ELR (cell line): ENCODE results near the gene DGCR2.
"Not testable (repeated sequence)": the region's sequence is repeated elsewhere in the genome, so short reads cannot be mapped to it uniquely, and the experiment has no call there.

Experiments used
- DNase-seq: peaks from one replicate; pipeline ENCODE4 v3.0.0-alpha.2; 2015; ENCODE audit warnings: low read depth

Gene DGCR2

DNA sequence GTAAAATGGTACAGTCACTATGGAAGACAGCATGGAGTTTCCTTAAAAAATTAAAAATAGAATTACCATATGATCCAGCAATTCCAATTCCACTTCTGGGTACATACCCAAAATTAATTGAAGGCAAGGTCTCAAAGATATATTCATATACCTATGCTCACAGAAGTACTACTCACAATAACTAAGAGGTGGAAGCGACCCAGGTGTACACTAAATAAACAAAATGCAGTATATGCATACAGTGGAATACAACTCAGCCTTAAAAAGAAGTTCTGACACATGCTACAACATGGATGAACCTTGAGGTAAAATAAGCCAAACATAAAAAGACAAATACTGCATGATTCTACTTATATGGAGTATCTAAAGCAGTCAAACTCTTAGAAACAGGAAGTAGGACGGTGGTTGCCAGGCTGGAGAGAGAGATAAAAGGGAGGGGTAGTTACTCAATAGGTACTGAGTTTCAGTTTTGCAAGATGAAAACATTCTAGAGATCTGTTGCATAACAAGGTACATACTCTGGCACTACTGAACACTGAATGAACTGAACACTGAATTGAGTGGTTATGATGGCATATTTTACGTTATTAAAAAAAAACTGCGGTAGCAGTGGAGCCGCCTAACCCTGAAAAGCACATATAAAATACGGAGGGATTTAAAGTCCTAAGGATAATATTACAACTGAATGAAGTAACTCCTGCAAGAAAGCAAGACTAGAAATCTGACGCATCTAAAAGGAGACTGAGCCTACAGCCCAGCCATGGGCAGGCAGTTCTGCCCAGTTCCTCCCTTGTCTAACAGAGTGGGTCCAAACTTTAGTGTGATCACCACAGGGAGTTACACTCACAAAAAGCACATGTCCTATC is 12.8 kb downstream of the DGCR2 start:
- peak; percentile 36 for DNase-seq

- DNase-seq = no peak
Observed at GRCh38 chr22:19108807-19109197, 13.4 kb downstream of the DGCR2 start.

GRCh38 chr22:19107730-19108074 is 14.5 kb downstream of the DGCR2 start:
- DNase-seq = no peak

DNA sequence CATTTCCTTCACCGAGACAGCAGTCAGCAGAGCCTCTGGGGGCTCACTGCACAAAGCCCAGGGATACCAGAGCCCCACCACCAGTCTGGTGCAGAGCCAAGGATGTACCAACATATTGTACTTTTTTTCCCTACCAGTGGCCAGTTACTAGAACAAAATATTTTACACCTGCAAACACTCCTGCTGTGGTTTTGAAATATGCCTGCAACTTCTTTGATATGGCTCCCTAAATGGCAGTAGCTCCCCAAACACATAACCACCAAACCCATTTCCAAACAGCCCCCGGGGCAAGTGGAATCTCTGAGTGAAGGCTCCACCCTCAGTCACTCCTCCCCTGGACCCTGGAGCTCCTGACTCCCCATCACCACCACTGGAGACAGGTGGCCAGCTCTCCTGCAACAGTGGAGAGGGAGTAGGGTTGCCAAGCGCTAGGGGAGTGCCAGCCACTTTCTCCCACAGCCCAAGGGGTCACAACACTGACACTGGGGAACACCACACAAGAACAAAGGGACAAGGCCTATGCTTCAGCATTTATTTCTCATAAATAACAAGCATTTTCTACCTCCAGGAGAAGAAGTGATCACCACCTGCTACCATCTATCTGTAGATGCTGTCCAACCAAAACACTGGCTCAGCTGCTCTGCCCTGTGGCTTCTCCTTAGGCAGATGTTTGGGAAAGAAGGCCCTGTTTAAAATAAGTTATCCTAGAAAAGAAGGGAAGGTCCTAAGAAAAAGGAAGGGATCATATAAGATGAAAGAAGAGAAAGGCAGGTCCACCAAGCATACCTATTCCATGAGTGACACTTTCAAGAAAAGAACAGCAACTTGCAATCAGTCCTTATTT is 15.1 kb downstream of the DGCR2 start:
- DNase-seq = no peak

DNA sequence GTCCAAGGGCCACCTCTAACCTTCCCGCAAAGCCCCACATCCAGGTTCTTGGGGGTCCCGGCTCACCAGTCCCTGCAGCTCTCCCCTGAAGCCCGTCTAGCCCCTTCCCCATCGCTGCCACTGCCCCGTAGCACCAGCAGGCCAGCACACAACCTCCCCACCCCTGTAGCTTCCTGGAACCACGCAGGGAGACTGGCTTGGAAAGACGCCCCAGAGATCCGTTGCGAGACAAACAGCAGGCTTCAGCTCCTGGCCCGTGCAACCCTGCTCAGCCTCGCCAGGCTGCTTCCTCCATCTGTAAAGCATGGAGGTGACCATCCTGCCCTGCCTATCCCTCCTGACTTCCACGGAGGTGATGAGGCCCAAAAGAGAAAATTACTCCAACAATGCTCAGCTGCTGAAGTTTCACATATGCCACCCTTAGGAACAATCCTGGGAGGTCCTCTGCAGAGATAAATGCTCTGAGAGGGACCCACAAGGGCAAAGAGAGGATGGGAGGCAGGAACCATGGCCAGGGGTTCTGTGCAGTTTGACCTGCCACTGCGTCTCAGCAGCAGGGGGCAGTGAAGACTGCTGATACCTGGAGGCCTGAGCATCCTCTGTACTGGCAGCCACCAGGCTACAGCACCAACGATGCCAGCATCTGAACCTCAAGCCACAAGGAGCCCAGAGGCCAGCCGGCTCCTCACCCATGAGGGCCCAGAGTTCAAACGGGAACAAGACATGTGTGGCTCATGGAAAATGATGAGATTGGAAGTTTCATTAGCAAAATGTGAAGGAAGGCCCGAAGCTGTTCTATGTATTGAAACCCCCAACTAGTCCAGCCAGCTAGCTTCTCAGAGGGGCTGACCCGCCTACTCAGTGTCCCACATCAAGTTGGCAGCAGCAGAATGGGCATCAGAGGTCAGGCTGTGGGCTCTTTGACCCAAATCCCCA is 16.1 kb downstream of the DGCR2 start:
- DNase-seq = no peak

DNA sequence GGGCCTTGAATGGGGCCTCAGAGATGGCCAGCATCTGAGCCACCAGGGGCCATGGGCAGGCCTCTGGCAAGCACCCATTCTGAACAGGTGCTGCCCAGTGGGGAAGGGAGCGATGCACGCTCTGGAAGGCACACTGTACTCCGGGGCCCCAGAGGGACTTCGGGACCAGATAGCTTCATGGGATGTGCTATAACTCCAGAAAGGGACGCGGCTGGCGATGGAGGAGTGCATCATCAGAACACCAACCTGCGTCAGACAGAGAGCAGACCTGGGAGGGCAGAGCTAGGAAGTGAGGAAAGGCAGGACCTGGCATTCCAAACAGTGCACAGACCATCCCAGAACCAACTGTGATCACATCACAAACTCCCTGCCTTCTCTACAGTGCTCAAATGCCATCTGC is 16.8 kb downstream of the DGCR2 start:
- DNase-seq = no peak

DNA sequence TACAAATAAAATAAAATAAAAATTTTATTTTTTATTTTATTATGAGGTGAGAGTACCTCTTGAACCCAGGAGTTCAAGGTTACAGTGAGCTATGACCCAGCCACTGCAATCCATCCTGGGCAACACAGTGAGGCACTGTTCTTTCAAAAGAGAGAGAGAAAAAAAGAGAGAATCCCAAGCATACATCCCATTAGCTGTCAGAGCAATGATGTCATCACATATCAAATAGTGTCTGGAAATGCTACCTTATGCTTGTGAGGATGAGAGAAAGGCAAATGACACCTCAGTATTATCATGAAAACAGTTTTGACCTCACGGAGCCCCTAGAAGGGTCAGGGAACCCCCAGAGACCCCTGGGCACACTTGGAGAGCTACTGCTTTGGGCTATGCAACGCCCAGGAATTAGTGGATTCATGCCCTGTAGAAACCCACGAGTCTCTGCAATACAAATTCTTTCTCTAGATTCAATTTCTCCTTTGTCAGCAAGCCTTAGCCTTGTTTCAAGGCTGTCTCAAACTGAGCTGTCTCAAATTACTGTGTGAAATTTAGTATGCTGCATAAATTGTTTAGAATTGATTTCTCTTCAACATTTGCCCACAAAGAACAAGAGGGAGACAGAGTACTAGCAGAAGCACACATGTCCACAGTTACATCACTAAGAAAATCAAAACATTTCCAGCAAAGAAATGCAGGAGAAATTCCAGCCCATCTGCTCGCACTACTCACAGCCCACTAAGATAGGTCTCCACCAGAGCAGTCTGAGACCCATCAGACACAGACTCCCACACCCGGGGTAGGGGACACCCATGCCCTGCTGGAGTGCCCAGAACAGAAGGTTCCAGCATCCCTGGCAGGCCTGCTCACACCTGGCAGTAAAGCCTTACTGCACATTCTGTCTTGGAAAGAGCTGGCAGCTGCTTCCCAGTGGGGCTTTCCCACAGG is 18.1 kb downstream of the DGCR2 start:
- no peak for DNase-seq

DNA sequence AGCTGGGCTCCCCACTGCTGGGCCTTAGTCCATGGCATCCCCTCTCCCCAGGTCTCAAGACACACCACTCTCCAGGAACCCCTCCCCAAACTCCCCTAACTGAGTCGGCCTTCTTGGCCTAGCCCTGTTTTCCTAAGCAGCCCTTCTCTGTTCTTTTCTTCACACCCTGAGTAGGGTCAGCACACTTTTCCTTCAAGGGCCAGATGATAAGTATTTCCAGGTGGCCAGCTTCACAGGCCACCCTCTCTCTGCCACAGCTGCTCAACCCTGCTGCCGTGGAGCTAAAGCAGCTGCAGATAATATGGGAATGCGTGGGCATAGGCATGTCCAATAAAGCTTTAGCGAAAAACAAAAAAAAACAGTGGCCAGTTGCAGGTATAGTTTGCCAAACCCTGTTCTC is 24.1 kb downstream of the DGCR2 start:
- no peak for DNase-seq

DNA sequence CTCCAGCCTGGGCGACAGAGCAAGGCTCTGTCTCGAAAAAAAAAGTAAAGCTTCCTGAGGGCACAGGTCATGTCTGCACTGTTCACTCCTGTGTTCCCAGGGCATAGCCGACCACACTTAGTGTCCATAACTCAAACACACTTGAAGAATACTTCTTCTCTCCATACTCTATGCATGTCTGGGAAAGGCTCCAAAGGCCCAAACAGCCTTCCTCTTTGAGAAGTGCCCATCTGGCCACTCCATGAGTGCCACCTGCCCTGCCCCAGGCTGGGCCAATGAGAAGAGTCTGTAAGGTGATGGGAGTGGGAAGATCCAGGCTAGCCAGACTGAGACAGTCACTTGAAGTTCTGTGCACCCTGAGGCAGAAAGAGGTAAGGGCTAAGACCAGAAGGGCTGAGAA is 24.7 kb downstream of the DGCR2 start:
- no peak for DNase-seq

GRCh38 chr22:19096555-19096954 is 25.7 kb downstream of the DGCR2 start:
- no peak for DNase-seq

- DNase-seq = no peak
Observed at GRCh38 chr22:19094393-19094997, 27.7 kb downstream of the DGCR2 start.

- no peak for DNase-seq
Observed at GRCh38 chr22:19092725-19093124, 29.5 kb downstream of the DGCR2 start.

DNA sequence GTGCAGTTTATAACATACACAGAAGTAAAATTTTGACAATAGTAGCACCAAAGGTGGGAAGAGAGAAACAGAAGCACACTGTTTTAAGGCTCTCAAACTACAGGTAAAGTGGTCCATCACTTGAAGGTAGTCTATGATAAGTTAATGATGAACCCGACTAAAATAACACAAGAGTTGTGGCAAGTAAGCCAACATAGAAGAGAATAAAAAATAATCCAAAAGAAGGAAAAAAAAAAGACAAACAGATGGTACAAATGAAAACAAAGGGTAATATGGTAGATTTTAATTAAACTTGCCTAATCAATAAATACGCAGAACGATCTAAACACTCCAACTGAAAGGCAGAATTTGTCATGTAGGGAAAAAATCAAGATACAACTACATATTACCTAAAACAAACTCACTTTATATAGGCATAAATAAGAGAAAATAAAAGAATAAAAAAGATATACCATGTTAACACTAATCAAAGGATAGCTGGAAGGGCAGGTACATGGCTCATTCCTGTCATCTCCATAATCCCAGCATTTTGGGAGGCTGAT is 31.6 kb downstream of the DGCR2 start:
- no peak for DNase-seq

DNA sequence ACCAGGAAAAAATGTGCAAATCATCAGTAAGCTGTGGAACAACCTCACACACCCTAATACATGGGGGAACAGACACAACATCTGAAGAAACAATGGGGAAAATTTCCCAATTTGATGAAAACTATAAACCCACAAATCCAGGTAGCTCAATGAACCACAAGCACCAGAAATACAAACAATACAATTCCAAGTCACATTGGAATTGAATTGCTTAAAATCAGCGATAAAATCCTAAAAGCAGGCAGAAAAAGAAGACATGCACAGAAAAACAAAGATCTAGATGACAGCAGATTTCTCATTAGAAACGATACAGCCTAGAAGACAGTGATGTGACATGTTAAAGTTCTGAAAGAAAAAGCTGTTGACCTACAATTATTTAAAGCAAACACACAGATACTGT is 32.0 kb downstream of the DGCR2 start:
- DNase-seq = no peak

GRCh38 chr22:19088866-19089595 is 33.2 kb downstream of the DGCR2 start:
- DNase-seq = no peak

DNA sequence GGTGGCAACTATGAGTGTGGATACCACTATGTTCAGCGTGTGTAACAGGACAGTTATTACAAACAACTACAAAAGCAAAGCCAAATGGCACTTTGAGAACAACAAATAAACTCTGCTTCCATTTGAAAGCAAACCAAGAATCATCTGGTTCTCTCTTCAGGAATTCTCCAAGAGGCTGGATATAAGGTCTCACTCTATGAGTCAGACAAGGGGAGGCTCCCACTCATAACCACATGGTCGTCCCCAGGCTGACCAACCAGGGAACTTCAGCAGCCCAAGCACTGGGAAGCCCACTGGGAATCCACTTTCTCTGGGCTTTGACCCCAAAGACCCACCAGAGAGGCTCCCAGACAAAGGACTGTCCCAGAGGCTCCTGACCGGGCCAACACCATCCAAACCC is 35.3 kb downstream of the DGCR2 start:
- peak; percentile 65 for DNase-seq

- no peak for DNase-seq
Observed at GRCh38 chr22:19086417-19086816, 35.8 kb downstream of the DGCR2 start.

DNA sequence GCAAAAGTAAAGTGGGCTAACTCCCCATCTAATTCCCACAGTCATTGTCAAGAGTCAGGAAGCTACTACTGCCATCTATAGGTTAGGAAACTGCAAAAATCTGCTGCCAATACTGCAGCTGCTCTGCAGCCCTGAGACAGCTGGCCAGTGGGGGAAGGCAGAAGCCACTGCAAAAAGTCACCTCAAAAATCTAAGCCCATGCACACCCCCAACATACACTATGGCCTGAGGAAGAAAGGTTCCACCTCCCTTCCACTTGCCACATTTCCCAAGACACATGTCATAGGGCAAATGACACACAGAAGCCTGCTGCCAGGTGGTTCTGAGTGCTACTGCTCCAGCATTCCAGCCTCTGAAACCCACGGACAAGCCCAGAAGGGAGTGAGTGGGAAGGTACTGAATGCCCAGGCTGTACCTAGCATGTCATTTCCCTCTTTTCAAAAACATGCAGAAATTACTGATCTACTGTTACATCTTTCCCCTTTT is 36.9 kb downstream of the DGCR2 start:
- peak; percentile 52 for DNase-seq

DNA sequence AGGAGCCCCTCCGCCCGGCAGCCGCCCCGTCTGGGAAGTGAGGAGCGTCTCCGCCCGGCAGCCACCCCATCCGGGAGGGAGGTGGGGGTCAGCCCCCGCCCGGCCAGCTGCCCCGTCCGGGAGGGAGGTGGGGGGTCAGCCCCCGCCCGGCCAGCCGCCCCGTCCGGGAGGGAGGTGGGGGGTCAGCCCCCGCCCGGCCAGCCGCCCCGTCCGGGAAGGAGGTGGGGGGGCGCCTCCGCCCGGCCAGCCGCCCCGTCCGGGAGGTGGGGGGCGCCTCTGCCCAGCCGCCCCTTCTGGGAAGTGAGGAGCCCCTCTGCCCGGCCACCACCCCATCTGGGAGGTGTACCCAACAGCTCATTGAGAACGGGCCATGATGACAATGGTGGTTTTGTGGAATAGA is 37.6 kb downstream of the DGCR2 start:
- not testable (repeated sequence) for DNase-seq
